ENCODE measurements around the gene RUFY1.
"Not testable (repeated sequence)": the region's sequence is repeated elsewhere in the genome, so short reads cannot be mapped to it uniquely, and the experiment has no call there.

The RUFY1 gene, protein sequence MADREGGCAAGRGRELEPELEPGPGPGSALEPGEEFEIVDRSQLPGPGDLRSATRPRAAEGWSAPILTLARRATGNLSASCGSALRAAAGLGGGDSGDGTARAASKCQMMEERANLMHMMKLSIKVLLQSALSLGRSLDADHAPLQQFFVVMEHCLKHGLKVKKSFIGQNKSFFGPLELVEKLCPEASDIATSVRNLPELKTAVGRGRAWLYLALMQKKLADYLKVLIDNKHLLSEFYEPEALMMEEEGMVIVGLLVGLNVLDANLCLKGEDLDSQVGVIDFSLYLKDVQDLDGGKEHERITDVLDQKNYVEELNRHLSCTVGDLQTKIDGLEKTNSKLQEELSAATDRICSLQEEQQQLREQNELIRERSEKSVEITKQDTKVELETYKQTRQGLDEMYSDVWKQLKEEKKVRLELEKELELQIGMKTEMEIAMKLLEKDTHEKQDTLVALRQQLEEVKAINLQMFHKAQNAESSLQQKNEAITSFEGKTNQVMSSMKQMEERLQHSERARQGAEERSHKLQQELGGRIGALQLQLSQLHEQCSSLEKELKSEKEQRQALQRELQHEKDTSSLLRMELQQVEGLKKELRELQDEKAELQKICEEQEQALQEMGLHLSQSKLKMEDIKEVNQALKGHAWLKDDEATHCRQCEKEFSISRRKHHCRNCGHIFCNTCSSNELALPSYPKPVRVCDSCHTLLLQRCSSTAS

GRCh38 chr5:179550511-179551342 is at the start of gene RUFY1:
Gene RUFY1, plus strand, starts transcription at chr5:179550554. Its CDS starts 16 bp downstream, at chr5:179550570.
- peak; percentile 71 to 85 for DNase-seq

DNA sequence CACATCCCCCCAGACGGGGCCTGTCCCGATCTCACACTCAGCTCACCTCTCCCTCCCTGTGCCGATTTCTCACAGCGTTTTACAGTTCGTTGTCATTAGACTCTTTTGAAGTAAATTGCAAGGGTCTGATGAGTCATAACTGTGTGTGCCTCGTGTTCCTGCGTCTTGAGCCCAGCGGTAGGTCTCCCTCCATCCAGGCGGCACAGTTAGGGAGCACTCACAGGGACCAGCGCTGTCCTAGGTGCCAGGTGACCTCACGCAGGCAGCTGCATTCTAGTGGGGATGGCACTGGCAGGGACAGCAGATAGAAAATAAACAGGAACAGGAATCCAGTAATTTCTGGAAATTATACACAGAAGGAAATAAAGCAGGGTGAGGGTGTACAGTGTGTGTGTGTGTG is 48.4 kb upstream of the RUFY1 start:
- DNase-seq: not testable (repeated sequence)

- DNase-seq: not testable (repeated sequence)
Observed at GRCh38 chr5:179502420-179502819, 47.9 kb upstream of the RUFY1 start.

DNA sequence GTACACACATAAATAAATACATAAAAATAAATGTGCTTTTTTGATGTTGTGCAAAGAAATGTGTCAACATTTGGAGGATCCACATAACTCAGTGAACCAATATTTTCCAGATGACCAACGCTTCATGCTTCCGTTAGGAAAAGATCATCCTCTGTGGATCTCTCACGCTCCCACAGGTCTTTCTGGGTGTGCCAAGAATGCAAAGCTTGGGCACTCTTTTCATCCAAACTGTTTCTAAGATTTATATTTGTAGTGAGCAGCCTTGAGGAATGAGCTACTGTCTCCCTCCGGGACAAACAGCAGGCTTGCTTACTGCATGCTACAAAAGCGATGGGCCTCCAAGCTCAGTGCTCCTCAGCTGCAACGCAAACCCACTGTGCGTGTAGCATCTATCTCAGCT is 46.2 kb upstream of the RUFY1 start:
- no peak for DNase-seq

- DNase-seq: no peak
Observed at GRCh38 chr5:179504600-179505396, 45.6 kb upstream of the RUFY1 start.

DNA sequence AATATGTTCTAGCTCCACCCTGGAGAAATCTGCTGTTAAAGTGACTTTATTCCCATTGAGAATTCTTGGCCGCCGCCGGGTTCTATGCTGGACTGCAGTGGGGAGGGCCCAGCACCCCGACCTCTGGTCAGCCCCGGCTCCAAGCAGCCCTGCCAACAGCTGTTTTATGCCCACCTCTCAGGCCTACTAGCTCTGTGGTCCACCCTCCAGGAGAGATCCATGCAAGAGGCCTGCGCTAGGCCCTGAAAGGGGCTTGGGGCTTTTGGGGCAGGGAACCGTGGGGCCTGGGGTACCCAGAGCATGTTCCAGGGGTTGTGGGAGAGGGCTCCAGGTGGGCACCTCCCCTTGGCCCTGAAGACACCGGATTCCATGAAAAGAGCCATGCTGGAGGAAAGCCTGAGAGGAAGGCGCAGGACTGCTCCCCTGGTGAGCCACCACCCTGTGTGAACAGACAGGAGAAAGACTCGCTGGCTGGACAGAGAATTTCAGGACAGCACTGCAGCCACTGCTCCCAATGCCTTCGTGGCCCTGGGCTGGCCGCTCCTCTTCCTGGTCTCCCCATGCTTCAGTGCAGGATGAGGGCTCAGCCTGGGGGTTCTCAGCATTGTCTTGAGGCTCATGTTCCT is 44.6 kb upstream of the RUFY1 start:
- no peak for DNase-seq

DNA sequence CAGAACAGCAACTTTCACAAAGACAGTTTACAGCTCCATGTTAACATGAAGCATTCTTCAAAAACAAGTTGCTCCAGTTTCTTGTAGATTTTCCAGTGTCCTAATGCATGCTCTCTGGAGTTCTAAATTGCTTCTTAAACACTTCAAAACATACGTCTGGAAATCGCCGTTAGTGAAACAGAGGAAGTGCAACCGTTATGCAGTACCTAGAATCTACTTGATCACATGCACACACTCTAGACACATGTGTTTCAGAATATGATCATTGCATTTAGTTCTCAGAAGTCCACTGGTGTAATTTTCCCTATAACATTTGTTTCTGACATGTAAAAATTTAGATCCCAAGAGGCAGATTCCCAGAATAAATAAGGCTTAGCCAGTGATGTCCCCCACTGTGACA is 41.1 kb upstream of the RUFY1 start:
- no peak for DNase-seq

- no peak for DNase-seq
Observed at GRCh38 chr5:179509845-179510244, 40.5 kb upstream of the RUFY1 start.

GRCh38 chr5:179512452-179513000 is 37.8 kb upstream of the RUFY1 start:
- no peak for DNase-seq

GRCh38 chr5:179515501-179515900 is 34.9 kb upstream of the RUFY1 start:
- not testable (repeated sequence) for DNase-seq

DNA sequence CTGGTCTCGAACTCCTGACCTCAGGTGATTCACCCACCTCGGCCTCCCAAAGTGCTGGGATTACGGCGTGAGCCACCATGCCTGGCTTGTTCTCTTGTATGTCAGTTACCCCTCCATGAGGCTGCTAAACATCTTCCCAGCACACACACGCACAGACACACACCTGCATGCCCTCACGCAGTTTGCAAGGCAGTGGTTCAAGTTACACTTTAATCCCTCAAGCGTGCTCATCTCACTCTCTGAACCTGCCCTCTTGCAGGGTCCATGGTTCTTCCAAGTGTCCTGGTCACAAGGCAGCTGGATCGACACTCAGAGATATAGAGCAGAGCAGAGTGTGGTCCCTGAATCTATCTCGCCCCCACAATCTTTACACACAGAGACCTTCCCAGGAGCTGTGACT is 34.1 kb upstream of the RUFY1 start:
- no peak for DNase-seq

GRCh38 chr5:179517746-179518145 is 32.6 kb upstream of the RUFY1 start:
- not testable (repeated sequence) for DNase-seq

DNA sequence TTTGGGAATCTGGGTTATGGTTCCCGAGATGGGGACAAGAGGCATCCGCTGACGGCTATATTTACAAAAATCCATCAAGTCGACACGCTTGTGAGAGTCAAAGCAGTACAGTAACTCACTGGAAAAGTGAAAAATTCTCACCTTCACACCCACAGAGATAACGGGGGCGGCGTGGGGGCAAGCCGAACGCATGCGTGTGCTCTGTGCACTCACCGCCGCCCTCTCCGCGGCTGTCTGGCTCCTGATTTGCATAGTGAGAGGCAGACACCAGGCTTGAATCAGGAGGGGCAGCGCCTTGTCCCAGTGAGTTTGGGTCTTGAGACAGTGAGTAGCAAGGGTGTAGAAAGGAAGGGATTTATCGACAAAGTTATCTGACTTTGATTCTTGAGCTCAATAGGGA is 32.0 kb upstream of the RUFY1 start:
- not testable (repeated sequence) for DNase-seq

DNA sequence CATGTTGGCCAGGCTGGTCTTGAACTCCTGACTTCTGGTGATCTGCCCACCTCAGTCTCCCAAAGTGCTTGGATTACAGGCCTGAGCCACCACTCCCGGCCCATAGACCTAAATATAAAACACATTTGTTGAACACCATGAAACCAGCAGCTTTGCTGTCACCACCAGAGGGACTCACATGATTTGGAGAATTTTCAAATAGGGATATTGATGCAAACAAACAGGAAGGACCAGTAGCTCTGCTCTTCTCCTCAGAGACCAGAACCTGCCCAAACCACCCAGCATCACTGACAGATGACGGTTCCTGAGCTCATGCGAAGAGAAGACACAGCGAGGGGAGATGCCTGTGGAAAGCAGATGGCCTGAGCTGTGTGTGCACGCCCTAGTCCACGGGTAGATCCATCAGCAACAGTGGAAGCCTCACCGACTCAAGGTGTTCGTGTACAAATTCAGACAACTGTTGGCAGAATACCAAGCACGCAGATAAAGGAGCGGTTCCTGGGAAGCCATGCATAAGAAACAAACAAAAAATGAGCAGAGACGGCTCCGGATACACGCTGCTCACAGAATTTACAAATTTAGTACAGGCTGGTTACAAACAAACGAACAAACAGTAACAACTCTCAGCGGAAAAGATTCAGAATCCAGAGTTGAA is 30.8 kb upstream of the RUFY1 start:
- DNase-seq: not testable (repeated sequence)

GRCh38 chr5:179522107-179522506 is 28.2 kb upstream of the RUFY1 start:
- not testable (repeated sequence) for DNase-seq

GRCh38 chr5:179526978-179527377 is 23.4 kb upstream of the RUFY1 start:
- no peak for DNase-seq

DNA sequence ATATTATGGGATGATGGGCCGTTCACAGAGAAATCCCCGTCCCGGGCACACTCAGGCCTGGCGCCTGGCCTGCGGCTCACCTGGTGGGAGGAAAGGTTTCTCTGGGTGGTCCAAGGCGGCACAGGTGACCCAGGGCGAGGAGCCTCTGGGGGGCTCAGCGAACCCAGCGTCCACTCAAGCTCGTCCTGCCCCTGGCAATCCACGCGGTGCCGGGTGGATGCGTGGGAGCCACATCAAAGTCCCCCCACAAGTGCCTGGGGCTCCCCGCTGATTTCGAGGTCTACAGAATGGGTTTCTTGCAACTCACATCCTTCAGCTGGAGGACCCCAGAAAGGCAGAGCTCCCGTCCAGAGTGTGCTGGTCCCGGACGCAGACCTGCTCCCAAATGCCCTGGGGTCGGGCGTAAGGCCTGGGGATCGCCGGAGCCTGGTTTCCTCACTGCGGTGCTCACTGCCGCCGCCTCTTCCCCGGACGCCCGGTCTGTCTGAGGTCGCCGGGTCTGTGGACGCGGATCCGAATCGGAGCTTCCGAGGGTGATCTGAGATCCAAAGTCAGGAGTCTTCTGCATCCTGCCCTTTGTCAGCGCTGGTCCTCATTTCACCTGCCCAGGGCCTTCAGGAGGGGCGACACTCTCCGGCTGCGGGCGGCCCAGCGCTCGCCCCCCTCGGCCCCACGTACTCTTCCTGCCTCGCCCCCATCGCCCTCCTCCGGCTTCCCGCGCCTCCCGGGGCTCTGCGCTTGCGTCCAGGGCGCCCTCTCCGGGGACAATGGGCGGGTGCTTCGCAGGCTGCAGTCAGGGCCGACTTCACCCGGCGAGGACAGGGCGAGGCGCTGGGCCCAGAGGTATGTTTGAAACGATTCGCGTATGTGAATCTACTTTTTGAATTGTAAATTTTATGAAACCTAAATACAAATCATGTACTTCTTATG is 20.0 kb upstream of the RUFY1 start:
- peak; percentile 55 to 61 for DNase-seq

- no peak for DNase-seq
Observed at GRCh38 chr5:179533024-179533423, 17.3 kb upstream of the RUFY1 start.

- DNase-seq: no peak
Observed at GRCh38 chr5:179533907-179534306, 16.4 kb upstream of the RUFY1 start.

GRCh38 chr5:179534431-179534830 is 15.9 kb upstream of the RUFY1 start:
- no peak for DNase-seq
